Fibroblast of mammary gland (primary cell): ENCODE measurements around the gene LPIN1.

ENCODE experiments used
- DNase-seq: peaks from one replicate; pipeline ENCODE4 v3.0.0-alpha.2; 2010; ENCODE audit warnings: low read depth
- H3K4me3 ChIP-seq: 2 replicates; pipeline ENCODE4 v1.5.1; 2011; ENCODE audit warnings: low read depth, mild to moderate bottlenecking, low read length, moderate library complexity; ENCODE audit not compliant: control insufficient read depth
- TF ChIP-seq, protein P1 (sequence below): conservative IDR thresholded peaks from 2 replicates; pipeline ENCODE4 v1.5.1; 2011; ENCODE audit warnings: low read depth, low read length, inconsistent platforms; ENCODE audit not compliant: control insufficient read depth, insufficient read depth

Gene LPIN1

DNA sequence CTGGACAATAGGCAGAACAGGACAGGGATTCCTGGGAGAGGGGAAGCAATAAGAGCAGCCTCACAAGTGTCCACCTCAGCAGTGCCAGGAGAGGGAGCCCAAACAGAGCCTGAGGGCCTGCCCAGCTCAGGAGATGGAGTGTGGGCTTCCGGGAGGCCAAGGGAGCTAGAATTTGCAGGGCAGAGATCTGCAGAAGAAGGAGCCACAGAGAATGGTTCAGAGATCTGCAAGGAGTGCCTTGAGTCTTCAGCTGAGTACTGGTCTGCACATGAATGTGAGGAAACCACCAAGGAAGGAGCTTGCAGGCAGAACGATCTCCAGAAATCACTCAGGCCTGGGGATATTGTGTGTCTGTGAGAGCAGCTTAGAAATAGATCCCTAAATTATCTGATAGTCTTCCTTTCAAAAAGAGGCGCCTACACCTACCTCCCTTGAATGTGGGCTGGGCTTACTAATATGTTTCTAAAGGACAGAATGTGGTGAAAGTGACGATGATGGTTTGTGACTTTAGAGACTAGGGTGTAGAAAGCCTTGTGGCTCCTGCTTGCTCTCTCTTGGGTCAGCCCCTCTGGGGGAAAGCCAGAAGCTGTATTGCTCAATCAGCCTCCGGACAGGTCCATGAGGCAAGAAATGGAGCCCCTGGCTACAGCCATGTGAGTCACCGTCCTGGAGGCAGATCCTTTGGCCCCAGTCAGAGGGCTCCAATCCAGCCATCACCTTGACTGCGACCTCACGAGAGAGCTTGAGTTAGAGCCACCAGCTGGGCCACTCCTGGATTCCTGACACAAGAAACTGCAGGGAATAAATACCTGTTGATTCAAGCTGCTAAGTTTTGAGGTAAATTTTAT, 7.6 kb upstream of the LPIN1 start:
- TF ChIP-seq, protein P1, sequence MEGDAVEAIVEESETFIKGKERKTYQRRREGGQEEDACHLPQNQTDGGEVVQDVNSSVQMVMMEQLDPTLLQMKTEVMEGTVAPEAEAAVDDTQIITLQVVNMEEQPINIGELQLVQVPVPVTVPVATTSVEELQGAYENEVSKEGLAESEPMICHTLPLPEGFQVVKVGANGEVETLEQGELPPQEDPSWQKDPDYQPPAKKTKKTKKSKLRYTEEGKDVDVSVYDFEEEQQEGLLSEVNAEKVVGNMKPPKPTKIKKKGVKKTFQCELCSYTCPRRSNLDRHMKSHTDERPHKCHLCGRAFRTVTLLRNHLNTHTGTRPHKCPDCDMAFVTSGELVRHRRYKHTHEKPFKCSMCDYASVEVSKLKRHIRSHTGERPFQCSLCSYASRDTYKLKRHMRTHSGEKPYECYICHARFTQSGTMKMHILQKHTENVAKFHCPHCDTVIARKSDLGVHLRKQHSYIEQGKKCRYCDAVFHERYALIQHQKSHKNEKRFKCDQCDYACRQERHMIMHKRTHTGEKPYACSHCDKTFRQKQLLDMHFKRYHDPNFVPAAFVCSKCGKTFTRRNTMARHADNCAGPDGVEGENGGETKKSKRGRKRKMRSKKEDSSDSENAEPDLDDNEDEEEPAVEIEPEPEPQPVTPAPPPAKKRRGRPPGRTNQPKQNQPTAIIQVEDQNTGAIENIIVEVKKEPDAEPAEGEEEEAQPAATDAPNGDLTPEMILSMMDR = peak; percentile 64
- H3K4me3 ChIP-seq = no peak overlapping the region
- peak; percentile 92 for DNase-seq

DNA sequence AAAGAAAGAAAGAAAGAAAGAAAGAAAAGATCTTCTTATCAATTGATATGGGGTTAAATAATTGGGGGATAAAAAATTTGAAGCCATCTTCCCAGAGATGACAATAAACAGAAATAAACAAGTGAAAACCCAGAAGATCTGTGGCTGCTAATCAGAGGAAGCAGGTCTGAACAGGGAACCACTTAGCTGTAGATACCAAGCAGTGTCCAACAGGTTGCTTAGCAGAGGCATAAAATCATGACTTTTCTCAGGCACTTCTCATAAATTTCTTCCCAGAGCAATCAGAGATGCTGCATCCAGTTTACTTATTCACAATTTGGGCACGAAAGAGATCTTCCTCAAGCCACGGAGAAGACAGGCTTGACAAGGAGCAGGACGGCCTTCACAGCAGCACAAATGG, 5.7 kb upstream of the LPIN1 start:
- TF ChIP-seq, protein P1 = no peak
- DNase-seq = no peak
- H3K4me3 ChIP-seq = no peak overlapping the region

- no peak overlapping the region for H3K4me3 ChIP-seq
- TF ChIP-seq, protein P1 = no peak
- peak; percentile 43 for DNase-seq
These were observed 4.1 kb upstream of the LPIN1 start for GRCh38 chr2:11742317-11742701.

GRCh38 chr2:11742702-11743357, 3.6 kb upstream of the LPIN1 start:
- TF ChIP-seq, protein P1 = no peak
- no peak for DNase-seq
- no peak overlapping the region for H3K4me3 ChIP-seq

- DNase-seq = no peak
- TF ChIP-seq, protein P1 = no peak
- H3K4me3 ChIP-seq = no peak overlapping the region
These were observed 3.1 kb upstream of the LPIN1 start for GRCh38 chr2:11743366-11743765.

GRCh38 chr2:11743846-11744553, 2.4 kb upstream of the LPIN1 start:
- TF ChIP-seq, protein P1 = no peak
- DNase-seq = peak; percentile 100
- H3K4me3 ChIP-seq = peak overlapping the region; percentile 28
